A549 (cell line): ENCODE data around the gene S1PR4.

Experiments
- BHLHE40 ChIP-seq: IDR thresholded peaks from 2 replicates; pipeline ENCODE4 v1.6.1; 2012; ENCODE audit warnings: low read depth, low read length, inconsistent platforms
- CBX2 ChIP-seq: fragments of 200-600 bp; sonication (generic); IDR thresholded peaks from 2 replicates; pipeline ENCODE4 v1.6.1; 2016; ENCODE audit warnings: low read depth, mild to moderate bottlenecking, borderline replicate concordance
- CHD4 ChIP-seq: fragments of 200-600 bp; sonication (generic); IDR thresholded peaks from 2 replicates; pipeline ENCODE4 v1.6.1; 2016; ENCODE audit warnings: antibody characterized with exemption, mild to moderate bottlenecking, borderline replicate concordance
- CTCF ChIP-seq: fragments of >200 bp; sonication (Bioruptor Twin); formaldehyde crosslinking; IDR thresholded peaks from 3 replicates; pipeline ENCODE4 v1.5.1; 2016
- EP300 ChIP-seq, 2 experiments: fragments of >200 bp; sonication (Bioruptor Twin); formaldehyde crosslinking; IDR thresholded peaks; 2 replicates in 1 of 2; 3 replicates in 1 of 2; pipeline ENCODE4 v1.6.1; 2016 to 2017
- RNF2 ChIP-seq: fragments of 200-600 bp; sonication (generic); IDR thresholded peaks from 2 replicates; pipeline ENCODE4 v1.6.1; 2016; ENCODE audit warnings: low read depth, mild to moderate bottlenecking, antibody characterized with exemption, moderate library complexity, borderline replicate concordance

- TF ChIP-seq BHLHE40 (no peak), CTCF (no peak), CHD4 (no peak), CBX2 (no peak), RNF2 (no peak), EP300 (IDR thresholded peaks at IDR 0.05) (no peak)
Observed at GRCh38 chr19:3160219-3160618, 18.4 kb upstream of the S1PR4 start.
